WTC11 (cell line): ENCODE measurements around the gene RPS6KB2.
A peak's percentile ranks its signal among the peaks of the same experiment; 100 is the strongest.

Experiments
- JUN ChIP-seq: sonication (generic); formaldehyde crosslinking; IDR thresholded peaks from 2 replicates; pipeline ENCODE4 v1.8.0; 2023; ENCODE audit warnings: mild to moderate bottlenecking, missing genetic modification reagents
- TF ChIP-seq, protein P1 (sequence below): sonication (generic); formaldehyde crosslinking; IDR thresholded peaks from 2 replicates; pipeline ENCODE4 v1.8.1; 2022; ENCODE audit warnings: low read depth, missing genetic modification reagents, borderline replicate concordance
- TF ChIP-seq, protein P2 (sequence below): fragments of 200-600 bp; IDR thresholded peaks from 2 replicates; pipeline ENCODE4 v1.8.0; 2022; ENCODE audit warnings: antibody characterized with exemption

- TF ChIP-seq, protein P1, sequence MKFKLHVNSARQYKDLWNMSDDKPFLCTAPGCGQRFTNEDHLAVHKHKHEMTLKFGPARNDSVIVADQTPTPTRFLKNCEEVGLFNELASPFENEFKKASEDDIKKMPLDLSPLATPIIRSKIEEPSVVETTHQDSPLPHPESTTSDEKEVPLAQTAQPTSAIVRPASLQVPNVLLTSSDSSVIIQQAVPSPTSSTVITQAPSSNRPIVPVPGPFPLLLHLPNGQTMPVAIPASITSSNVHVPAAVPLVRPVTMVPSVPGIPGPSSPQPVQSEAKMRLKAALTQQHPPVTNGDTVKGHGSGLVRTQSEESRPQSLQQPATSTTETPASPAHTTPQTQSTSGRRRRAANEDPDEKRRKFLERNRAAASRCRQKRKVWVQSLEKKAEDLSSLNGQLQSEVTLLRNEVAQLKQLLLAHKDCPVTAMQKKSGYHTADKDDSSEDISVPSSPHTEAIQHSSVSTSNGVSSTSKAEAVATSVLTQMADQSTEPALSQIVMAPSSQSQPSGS: no peak
- no peak for TF ChIP-seq JUN (CRISPR knock-in tag)
- TF ChIP-seq, protein P2, sequence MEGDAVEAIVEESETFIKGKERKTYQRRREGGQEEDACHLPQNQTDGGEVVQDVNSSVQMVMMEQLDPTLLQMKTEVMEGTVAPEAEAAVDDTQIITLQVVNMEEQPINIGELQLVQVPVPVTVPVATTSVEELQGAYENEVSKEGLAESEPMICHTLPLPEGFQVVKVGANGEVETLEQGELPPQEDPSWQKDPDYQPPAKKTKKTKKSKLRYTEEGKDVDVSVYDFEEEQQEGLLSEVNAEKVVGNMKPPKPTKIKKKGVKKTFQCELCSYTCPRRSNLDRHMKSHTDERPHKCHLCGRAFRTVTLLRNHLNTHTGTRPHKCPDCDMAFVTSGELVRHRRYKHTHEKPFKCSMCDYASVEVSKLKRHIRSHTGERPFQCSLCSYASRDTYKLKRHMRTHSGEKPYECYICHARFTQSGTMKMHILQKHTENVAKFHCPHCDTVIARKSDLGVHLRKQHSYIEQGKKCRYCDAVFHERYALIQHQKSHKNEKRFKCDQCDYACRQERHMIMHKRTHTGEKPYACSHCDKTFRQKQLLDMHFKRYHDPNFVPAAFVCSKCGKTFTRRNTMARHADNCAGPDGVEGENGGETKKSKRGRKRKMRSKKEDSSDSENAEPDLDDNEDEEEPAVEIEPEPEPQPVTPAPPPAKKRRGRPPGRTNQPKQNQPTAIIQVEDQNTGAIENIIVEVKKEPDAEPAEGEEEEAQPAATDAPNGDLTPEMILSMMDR: peak; percentile 90
These were observed 45.8 kb upstream of the RPS6KB2 start for GRCh38 chr11:67382276-67383136.
